Fibroblast of lung (primary cell): Measurements from ENCODE around the gene ATP11A. TPM values are rescaled to one million over a fixed set of nuclear protein-coding genes. Genes with fewer than 3 reads are reported as not detected.

Experiments
- DNase-seq, 2 donors: peaks; one replicate each; pipeline versions ENCODE4 v3.0.0 to v3.0.0-alpha.2; 2010; ENCODE audit warnings: low read depth in 2 of 2
- H2AFZ ChIP-seq: 2 replicates; pipeline ENCODE4 v1.5.1; 2012; ENCODE audit warnings: low read length, control low read depth, inconsistent platforms
- H3K27ac ChIP-seq: 2 replicates; pipeline ENCODE4 v1.5.1; 2011; ENCODE audit warnings: low read length, control low read depth; ENCODE audit not compliant: insufficient read depth
- H3K27me3 ChIP-seq: 2 replicates; pipeline ENCODE4 v1.5.1; 2011; ENCODE audit warnings: mild to moderate bottlenecking, low read length; ENCODE audit not compliant: control insufficient read depth, insufficient read depth
- H3K36me3 ChIP-seq: 2 replicates; pipeline ENCODE4 v1.5.1; 2011; ENCODE audit warnings: low read length; ENCODE audit not compliant: control insufficient read depth, insufficient read depth
- H3K4me1 ChIP-seq: 2 replicates; pipeline ENCODE4 v1.5.1; 2011; ENCODE audit warnings: low read length; ENCODE audit not compliant: control insufficient read depth, insufficient read depth; ENCODE audit errors: extremely low read depth
- H3K4me2 ChIP-seq: 2 replicates; pipeline ENCODE4 v1.5.1; 2011; ENCODE audit warnings: low read length, control low read depth; ENCODE audit not compliant: insufficient read depth; ENCODE audit errors: extremely low read depth
- H3K4me3 ChIP-seq, 4 experiments: fragments of 200-600 bp in 1 of 4; sonication (generic) in 1 of 4; replicated peaks in 1 of 4; 2 replicates each; pipeline ENCODE4 v1.5.1; 2011 to 2016; ENCODE audit warnings: low read length in 4 of 4, low read depth in 3 of 4, mild to moderate bottlenecking in 3 of 4, control low read depth in 2 of 4, inconsistent platforms in 1 of 4, mixed read lengths in 1 of 4; ENCODE audit not compliant: insufficient read depth in 1 of 4; ENCODE audit errors: control extremely low read depth in 1 of 4
- H3K79me2 ChIP-seq: 2 replicates; pipeline ENCODE4 v1.5.1; 2012; ENCODE audit warnings: mild to moderate bottlenecking, low read length, inconsistent platforms; ENCODE audit not compliant: control insufficient read depth, insufficient read depth
- H3K9ac ChIP-seq: 2 replicates; pipeline ENCODE4 v1.5.1; 2011; ENCODE audit warnings: mild to moderate bottlenecking, low read length, control low read depth; ENCODE audit not compliant: insufficient read depth
- H3K9me3 ChIP-seq: 2 replicates; pipeline ENCODE4 v1.5.1; 2012; ENCODE audit warnings: low read depth, low read length; ENCODE audit not compliant: control insufficient read depth, insufficient read depth
- H4K20me1 ChIP-seq: 2 replicates; pipeline ENCODE4 v1.5.1; 2011; ENCODE audit warnings: low read length; ENCODE audit not compliant: control insufficient read depth, insufficient read depth; ENCODE audit errors: extremely low read depth
- EZH2 ChIP-seq: IDR thresholded peaks from 2 replicates; pipeline ENCODE4 v1.5.1; 2012; ENCODE audit warnings: low read length, control low read depth, mild to moderate bottlenecking; ENCODE audit errors: missing control alignments
- polyA plus RNA-seq, 2 donors: library from polyadenylated mRNA; depleted of rRNA in 1 of 2; stranded (reverse) in 1 of 2; unstranded in 1 of 2; fragments of >200 nt; gene quantifications; 2 replicates each; pipeline ENCODE4 v1.2.1, GENCODE V29; 2011 to 2012; ENCODE audit warnings: missing spikeins in 1 of 2
- total RNA-seq: library from RNA; depleted of rRNA; stranded (reverse); fragments of >200 nt; gene quantifications from 2 replicates; pipeline ENCODE4 v1.2.1, GENCODE V29; 2014
- TF ChIP-seq, protein P1 (sequence below), 2 donors: IDR thresholded peaks in 1 of 2; conservative IDR thresholded peaks in 1 of 2; 1 replicate in 1 of 2; 2 replicates in 1 of 2; pipeline ENCODE4 v1.5.1; 2011 to 2012; ENCODE audit warnings: low read length in 2 of 2, control low read depth in 1 of 2, inconsistent platforms in 1 of 2, low read depth in 1 of 2, mild to moderate bottlenecking in 1 of 2

The ATP11A gene
- total and polyA plus RNA-seq, 2 donors (not counting 1 experiment from before 2014, with no cell fraction given), result 2.3 to 7.8 TPM

DNA sequence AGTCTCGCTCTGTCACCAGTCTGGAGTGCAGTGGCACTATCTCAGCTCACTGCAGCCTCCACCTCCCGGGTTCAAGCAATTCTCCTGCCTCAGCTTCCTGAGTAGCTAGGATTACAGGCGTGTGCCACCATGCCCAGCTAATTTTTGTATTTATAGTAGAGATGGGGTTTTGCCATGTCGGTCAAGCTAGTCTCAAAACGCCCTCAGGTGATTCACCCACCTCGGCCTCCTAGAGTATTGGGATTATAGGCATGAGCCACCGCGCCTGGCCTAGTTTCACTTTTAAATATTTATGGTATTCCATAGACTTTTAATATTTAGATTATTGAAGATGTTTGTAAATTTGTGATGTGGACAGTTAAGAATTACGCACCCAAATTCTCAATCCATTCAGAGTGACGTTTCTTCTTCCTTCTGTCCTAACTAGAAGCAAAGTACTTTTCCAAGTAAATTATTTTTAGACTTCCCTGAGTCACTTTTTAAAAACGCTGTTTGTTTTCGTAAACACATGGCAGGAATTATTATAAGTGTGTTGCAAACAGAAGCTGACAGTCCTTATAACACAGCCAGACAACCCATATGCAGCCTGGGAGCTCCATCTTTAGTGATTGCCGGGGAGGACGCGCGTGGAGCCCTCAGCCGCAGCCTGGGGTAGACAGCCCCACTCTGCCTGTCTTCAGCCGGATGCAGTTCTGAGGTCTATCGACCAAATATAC is 131.7 kb downstream of the ATP11A start:
- Histone ChIP-seq H3K4me2 (no peak overlapping the region), H4K20me1 (no peaks in the 10 kb centered on the region), H3K9me3 (no peaks in the 10 kb centered on the region), H3K4me3 (no peak overlapping the region), H3K36me3 (no peaks in the 10 kb centered on the region), H3K27ac (no peak overlapping the region), H3K79me2 (no peaks in the 10 kb centered on the region), H3K4me1 (no peaks in the 10 kb centered on the region), H3K27me3 (no peaks in the 10 kb centered on the region), H2AFZ (no peak overlapping the region), H3K9ac (no peak overlapping the region)
- TF ChIP-seq EZH2, result no peak
- TF ChIP-seq, protein P1, sequence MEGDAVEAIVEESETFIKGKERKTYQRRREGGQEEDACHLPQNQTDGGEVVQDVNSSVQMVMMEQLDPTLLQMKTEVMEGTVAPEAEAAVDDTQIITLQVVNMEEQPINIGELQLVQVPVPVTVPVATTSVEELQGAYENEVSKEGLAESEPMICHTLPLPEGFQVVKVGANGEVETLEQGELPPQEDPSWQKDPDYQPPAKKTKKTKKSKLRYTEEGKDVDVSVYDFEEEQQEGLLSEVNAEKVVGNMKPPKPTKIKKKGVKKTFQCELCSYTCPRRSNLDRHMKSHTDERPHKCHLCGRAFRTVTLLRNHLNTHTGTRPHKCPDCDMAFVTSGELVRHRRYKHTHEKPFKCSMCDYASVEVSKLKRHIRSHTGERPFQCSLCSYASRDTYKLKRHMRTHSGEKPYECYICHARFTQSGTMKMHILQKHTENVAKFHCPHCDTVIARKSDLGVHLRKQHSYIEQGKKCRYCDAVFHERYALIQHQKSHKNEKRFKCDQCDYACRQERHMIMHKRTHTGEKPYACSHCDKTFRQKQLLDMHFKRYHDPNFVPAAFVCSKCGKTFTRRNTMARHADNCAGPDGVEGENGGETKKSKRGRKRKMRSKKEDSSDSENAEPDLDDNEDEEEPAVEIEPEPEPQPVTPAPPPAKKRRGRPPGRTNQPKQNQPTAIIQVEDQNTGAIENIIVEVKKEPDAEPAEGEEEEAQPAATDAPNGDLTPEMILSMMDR (conservative IDR thresholded peaks at IDR 0.05 in 1 of 2, IDR thresholded peaks at IDR 0.05 in 1 of 2; ENCODE audit: low read depth in 1 of 2, low read length in 2 of 2), result no peak
- DNase-seq, result no peak

DNA sequence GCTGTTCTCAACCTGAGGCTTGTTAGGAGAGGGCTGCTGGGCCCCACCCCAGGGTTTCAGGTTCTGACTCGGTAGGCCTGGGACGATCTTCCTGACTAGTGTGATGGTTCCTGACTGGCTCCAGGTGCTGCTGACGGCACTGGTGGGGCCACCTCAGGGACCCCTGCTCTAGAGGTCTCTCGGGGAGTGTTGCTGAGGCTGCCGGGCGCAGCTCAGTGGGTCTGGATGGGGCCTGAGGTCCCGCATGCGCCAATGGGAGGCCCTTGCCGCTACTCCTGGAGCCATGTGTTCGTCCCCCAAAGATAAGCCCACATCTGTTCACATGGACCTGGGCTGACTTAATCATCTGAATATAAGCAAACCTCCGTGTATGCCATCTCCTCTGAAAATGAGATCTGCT is 133.0 kb downstream of the ATP11A start:
- Histone ChIP-seq H3K36me3 (no peaks in the 10 kb centered on the region), H3K27ac (no peak overlapping the region), H3K4me3 (no peak overlapping the region), H2AFZ (no peak overlapping the region), H4K20me1 (no peaks in the 10 kb centered on the region), H3K9me3 (no peaks in the 10 kb centered on the region), H3K4me1 (no peaks in the 10 kb centered on the region), H3K9ac (no peak overlapping the region), H3K79me2 (no peaks in the 10 kb centered on the region), H3K27me3 (no peaks in the 10 kb centered on the region), H3K4me2 (no peak overlapping the region)
- DNase-seq, result no peak
- no peak for TF ChIP-seq EZH2
- TF ChIP-seq, protein P1 (conservative IDR thresholded peaks at IDR 0.05 in 1 of 2, IDR thresholded peaks at IDR 0.05 in 1 of 2; ENCODE audit: low read depth in 1 of 2, low read length in 2 of 2), result no peak

DNA sequence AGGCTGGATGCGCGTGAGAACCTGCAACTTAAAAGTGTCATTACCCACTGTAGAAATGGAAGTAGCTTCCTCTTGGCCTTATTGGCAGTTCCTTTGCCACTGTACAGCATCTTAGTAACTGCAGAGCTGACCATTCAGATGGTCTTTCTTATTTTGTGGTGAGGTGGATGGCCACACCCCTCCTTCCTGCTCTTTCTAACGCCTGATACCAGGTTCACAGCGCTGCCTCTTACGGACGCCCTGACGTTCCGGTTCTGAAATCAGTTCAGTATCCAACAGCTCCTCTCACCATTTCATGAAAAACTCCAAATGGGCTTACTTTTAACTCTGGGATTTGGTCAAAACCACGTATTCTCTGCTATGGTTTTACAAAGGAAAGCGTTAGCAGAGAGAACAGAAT is 134.6 kb downstream of the ATP11A start:
- TF ChIP-seq EZH2, result no peak
- TF ChIP-seq, protein P1 (conservative IDR thresholded peaks at IDR 0.05 in 1 of 2, IDR thresholded peaks at IDR 0.05 in 1 of 2; ENCODE audit: low read depth in 1 of 2, low read length in 2 of 2), result no peak
- no peaks in the 10 kb centered on the region for H3K4me1 ChIP-seq
- H3K27me3 ChIP-seq, result no peaks in the 10 kb centered on the region
- no peak overlapping the region for H3K4me3 ChIP-seq
- DNase-seq, result no peak
- no peak overlapping the region for H3K27ac ChIP-seq
- no peaks in the 10 kb centered on the region for H3K79me2 ChIP-seq
- no peaks in the 10 kb centered on the region for H3K9me3 ChIP-seq
- H3K9ac ChIP-seq, result no peak overlapping the region
- H2AFZ ChIP-seq, result no peak overlapping the region
- H3K36me3 ChIP-seq, result no peaks in the 10 kb centered on the region
- H4K20me1 ChIP-seq, result no peaks in the 10 kb centered on the region
- H3K4me2 ChIP-seq, result no peak overlapping the region
